DND-41 (cell line): Measurements from ENCODE around the gene SIRT4.

Source experiments
- EZH2 ChIP-seq: IDR thresholded peaks from 3 replicates; pipeline ENCODE4 v1.6.1; 2012; ENCODE audit warnings: borderline replicate concordance, low read depth, mild to moderate bottlenecking, moderate library complexity, low read length, inconsistent platforms; ENCODE audit not compliant: severe bottlenecking
- TF ChIP-seq, protein P1 (sequence below): IDR thresholded peaks from 2 replicates; pipeline ENCODE4 v1.5.1; 2012; ENCODE audit warnings: borderline replicate concordance, low read length, moderate library complexity, mild to moderate bottlenecking; ENCODE audit not compliant: poor library complexity, severe bottlenecking; ENCODE audit errors: extremely low read depth

GRCh38 chr12:120352117-120352516, 50.0 kb downstream of the SIRT4 start:
- TF ChIP-seq, protein P1, sequence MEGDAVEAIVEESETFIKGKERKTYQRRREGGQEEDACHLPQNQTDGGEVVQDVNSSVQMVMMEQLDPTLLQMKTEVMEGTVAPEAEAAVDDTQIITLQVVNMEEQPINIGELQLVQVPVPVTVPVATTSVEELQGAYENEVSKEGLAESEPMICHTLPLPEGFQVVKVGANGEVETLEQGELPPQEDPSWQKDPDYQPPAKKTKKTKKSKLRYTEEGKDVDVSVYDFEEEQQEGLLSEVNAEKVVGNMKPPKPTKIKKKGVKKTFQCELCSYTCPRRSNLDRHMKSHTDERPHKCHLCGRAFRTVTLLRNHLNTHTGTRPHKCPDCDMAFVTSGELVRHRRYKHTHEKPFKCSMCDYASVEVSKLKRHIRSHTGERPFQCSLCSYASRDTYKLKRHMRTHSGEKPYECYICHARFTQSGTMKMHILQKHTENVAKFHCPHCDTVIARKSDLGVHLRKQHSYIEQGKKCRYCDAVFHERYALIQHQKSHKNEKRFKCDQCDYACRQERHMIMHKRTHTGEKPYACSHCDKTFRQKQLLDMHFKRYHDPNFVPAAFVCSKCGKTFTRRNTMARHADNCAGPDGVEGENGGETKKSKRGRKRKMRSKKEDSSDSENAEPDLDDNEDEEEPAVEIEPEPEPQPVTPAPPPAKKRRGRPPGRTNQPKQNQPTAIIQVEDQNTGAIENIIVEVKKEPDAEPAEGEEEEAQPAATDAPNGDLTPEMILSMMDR: no peak
- TF ChIP-seq EZH2: no peak
